Fibroblast of the conjunctiva (primary cell): ENCODE data around the gene UGP2.
"Not testable (repeated sequence)": the region's sequence is repeated elsewhere in the genome, so short reads cannot be mapped to it uniquely, and the experiment has no call there.

Experiments
- DNase-seq: peaks from one replicate; pipeline ENCODE4 v3.0.0-alpha.2; 2010; ENCODE audit warnings: low read depth

Gene UGP2

GRCh38 chr2:63841254-63842022 is at the start of gene UGP2:
Gene UGP2 (plus strand): TSS chr2:63841896. CDS start chr2:63842186, 290 bp downstream.
- DNase-seq: peak; percentile 97

- peak; percentile 78 for DNase-seq
These were observed 49.2 kb upstream of the UGP2 start for GRCh38 chr2:63792530-63792929.

DNA sequence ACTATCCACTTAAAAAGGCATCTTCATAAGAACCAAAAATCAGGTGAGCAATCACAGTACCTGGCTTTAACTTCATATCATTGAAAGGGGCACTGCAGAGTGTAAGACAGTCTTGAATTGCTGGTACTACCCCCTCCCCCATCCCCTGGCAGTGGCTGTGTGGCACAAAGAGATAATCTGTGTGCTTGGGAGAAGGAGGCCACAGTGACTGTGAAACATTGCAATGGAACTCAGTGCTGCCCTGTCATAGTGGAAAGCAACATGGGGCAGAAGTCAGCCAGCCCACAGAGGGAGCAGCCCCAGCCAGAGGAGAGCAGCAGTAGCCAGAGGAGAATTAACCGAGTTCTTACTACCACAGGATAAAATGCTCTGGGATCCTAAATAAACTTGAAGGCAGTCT is 45.3 kb upstream of the UGP2 start:
- no peak for DNase-seq

- DNase-seq: no peak
These were observed 44.9 kb upstream of the UGP2 start for GRCh38 chr2:63796796-63797195.

DNA sequence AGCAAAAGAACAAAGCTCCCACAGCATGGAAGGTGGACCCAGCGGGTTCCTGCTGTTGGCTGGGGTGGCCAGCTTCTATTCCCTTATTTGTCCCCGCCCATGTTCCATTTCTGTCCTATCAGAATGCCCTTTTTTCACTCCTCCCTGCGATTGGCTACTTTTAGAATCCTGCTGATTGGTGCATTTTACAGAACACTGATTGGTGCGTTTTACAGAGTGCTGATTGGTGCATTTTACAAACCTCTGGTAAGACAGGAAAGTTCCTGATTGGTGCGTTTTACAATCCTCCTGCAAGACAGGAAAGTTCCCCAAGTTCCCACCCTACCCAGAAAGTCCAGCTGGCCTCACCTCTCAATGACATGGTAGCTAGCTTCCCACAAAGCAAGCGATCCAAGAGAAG is 40.2 kb upstream of the UGP2 start:
- no peak for DNase-seq

GRCh38 chr2:63805412-63805811 is 36.3 kb upstream of the UGP2 start:
- DNase-seq: no peak

DNA sequence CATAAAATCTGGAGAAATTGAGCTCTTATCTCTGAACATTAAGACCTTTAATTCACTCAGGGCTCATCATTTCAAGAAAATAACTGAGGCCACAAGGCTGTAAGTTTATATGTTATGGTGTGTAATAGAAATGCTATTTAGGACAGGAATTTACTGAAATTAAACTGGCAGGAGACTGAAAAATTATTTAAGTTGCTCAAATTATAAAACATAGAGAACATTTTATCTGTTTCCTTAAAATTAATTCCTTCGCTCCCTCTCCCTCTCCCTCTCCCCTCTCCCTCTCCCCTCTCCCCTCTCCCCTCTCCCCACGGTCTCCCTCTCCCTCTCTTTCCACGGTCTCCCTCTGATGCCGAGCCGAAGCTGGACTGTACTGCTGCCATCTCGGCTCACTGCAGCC is 33.7 kb upstream of the UGP2 start:
- DNase-seq: not testable (repeated sequence)

- DNase-seq: not testable (repeated sequence)
These were observed 32.8 kb upstream of the UGP2 start for GRCh38 chr2:63808911-63809310.

GRCh38 chr2:63811063-63811462 is 30.6 kb upstream of the UGP2 start:
- no peak for DNase-seq

- not testable (repeated sequence) for DNase-seq
These were observed 29.8 kb upstream of the UGP2 start for GRCh38 chr2:63811870-63812269.

DNA sequence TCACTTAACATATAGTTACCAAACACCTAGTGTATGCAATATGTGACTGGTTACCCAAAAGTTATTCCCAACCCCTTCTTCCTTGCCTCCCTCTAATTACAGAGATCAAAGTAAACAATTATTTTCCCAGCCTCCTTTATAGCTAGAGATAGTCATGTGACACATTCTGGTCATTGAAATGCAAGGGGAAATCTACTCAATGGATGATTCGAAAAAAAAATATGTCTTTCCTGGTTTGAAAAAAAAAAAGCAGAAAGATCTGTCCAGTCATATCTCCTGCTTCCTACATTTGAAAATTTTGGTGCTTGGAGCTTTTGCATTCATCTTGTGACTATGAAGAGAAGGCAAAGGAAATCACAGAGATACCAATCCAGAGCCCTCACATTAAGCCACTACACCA is 27.6 kb upstream of the UGP2 start:
- DNase-seq: no peak

GRCh38 chr2:63817382-63817781 is 24.3 kb upstream of the UGP2 start:
- DNase-seq: no peak

- no peak for DNase-seq
These were observed 23.4 kb upstream of the UGP2 start for GRCh38 chr2:63818271-63818670.

- no peak for DNase-seq
These were observed 22.4 kb upstream of the UGP2 start for GRCh38 chr2:63819256-63819655.

DNA sequence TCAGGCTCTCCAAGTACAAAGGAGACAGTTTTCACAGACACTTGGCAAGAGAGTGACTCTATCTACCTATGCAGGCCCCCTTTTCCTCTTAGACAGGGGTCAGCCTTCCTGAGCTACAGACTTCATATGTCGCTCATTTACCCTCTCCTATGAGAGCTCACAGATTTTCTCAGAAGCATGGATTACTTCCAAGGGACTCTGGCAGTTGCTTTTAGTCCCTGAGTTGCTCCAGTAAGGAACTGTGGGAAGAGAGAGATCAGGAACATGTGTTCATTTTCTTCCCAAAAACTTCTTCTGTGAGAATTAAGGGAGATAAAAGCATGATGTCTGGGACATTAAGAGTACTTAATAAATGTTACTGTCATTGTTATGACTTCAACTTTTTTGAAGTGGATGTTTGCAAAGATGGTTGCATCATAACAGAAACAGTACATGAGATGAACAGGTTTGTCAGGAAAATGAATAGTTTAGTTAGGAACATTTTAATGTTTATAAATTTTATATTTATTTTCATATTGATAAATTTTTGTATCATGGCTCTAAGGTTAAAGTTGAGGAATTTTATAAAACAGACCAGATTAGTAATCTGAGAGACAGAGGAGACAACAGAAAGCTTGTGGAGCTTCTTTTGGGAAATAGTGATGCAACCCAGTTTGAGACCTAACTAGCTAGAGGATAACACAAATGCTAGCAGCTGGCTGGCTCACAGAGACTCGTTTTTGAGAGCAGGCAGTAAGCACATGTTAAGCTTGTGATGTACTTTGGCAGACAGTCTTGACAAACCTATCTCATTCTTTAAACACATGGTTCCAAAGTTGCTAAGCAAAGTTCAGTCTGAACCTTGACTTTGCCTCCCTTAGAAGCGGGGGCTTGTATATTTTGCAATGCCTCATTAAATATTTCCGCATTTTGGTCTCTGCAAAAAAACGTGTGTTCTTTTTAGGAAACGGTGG is 21.7 kb upstream of the UGP2 start:
- peak; percentile 80 for DNase-seq

GRCh38 chr2:63820969-63821368 is 20.7 kb upstream of the UGP2 start:
- no peak for DNase-seq

DNA sequence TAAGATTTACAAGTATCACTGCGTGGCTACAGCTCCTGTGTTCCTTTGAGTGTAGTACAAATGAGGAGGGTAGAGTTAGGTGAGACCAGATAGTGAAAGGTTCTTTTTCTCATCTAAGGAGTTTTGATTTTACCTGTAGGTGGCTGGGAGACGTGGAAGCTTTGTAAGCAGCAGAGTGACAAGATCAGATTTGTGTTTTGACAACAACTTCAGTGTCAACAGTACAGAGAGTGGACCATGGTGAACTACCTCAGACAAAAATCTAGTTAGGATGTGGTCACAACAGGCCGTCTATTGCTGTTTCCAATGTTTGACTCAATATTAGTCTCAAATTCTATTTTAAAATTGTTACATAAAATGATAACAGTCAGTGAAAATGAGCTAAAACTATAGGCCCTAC is 20.3 kb upstream of the UGP2 start:
- DNase-seq: no peak

- no peak for DNase-seq
These were observed 19.2 kb upstream of the UGP2 start for GRCh38 chr2:63822478-63822877.

- peak; percentile 41 for DNase-seq
These were observed 13.9 kb upstream of the UGP2 start for GRCh38 chr2:63827749-63828148.

DNA sequence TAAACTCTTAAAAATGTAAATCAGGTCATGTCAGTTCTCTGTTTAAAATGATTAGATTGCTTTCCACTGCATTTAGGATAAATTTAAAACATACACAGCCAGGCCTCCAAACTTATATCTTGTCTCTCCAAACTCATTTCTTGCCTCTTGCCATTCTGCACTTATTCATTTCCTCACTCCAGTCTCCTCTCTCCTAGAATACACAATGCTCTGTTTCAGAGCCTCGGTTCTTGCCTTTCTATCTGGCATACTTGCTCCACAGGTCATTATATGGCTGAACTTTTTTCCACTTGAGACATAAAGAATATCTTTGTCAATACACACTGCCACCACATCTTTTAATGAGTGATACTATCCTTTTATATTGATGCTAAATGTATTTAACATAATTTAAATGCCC is 10.5 kb upstream of the UGP2 start:
- no peak for DNase-seq

DNA sequence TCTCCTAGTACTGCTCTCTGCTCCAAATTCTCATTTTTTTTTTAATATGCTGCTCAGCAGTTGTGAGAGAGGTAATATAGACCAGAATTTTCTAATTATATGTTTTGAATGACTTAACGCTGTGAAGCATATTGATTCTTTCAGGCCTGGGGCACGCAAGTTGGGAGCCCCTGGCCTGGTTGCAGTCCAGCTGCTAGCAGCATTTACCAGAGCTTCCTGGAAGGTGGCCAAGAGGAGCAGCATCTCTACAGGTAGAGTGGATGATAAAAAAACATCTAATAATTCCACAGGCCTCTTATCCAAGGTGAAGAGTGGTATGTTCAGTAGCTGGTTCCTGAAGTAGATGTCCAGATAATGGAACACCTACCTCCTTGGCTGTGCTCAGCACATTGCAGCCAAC is 7.3 kb upstream of the UGP2 start:
- no peak for DNase-seq

GRCh38 chr2:63837036-63837594 is 4.6 kb upstream of the UGP2 start:
- DNase-seq: no peak
